HL-60 (cell line): ENCODE measurements around the gene EEPD1.

Source experiments
- DNase-seq, 2 experiments: peaks; one replicate each; pipeline ENCODE4 v3.0.0-alpha.2; 2010 to 2020; ENCODE audit warnings: low read depth in 1 of 2, low spot score in 1 of 2
- H3K27ac ChIP-seq: fragments of 250-450 bp; sonication (Bioruptor Pico); replicated peaks from 2 replicates; pipeline ENCODE4 v1.5.1; 2020; ENCODE audit warnings: mild to moderate bottlenecking, moderate library complexity
- H3K27me3 ChIP-seq: fragments of 250-450 bp; sonication (Bioruptor Pico); 2 replicates; pipeline ENCODE4 v1.5.1; 2021; ENCODE audit warnings: mild to moderate bottlenecking, moderate library complexity; ENCODE audit not compliant: insufficient read depth, poor library complexity, severe bottlenecking
- H3K4me3 ChIP-seq: replicated peaks from 2 replicates; pipeline ENCODE4 v1.5.1; 2011; ENCODE audit warnings: mild to moderate bottlenecking, control low read depth, low read length; ENCODE audit not compliant: insufficient read depth
- CTCF ChIP-seq: IDR thresholded peaks from one replicate; pipeline ENCODE4 v1.5.1; 2011; ENCODE audit warnings: low read length, control low read depth, inconsistent platforms; ENCODE audit not compliant: insufficient read depth
- GABPA ChIP-seq: IDR thresholded peaks from 2 replicates; pipeline ENCODE4 v1.6.1; 2012; ENCODE audit warnings: low read depth
- POLR2AphosphoS5 ChIP-seq: IDR thresholded peaks from 2 replicates; pipeline ENCODE4 v1.6.1; 2012; ENCODE audit warnings: low read depth
- SPI1 ChIP-seq: IDR thresholded peaks from 2 replicates; pipeline ENCODE4 v1.6.1; 2012; ENCODE audit warnings: low read depth, mild to moderate bottlenecking, borderline replicate concordance
- TF ChIP-seq, protein P1 (sequence below): IDR thresholded peaks from 2 replicates; pipeline ENCODE4 v1.6.1; 2012; ENCODE audit warnings: low read depth; ENCODE audit not compliant: insufficient replicate concordance

The EEPD1 gene

DNA sequence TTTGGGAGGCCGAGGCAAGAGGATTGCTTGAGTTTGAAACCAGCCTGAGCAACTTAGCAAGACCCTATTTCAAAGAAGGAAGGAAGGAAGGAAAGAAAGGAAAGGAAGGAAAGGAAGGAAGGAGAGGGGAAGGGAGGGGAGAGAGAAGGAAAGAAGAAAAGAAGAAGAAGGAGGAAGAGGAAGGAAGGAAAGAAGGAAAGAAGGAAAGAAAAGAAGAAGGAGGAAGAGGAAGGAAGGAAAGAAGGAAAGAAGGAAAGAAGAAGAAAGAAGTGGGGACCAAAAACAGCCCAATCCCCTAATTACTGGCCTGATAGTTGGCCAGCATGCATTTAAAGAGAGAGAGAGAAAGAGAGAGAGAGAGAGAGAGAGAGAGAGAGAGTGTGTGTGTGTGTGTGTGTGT lies 66.4 kb downstream of the EEPD1 start:
- TF ChIP-seq POLR2AphosphoS5 (no peak), SPI1 (no peak), CTCF (no peak), GABPA (no peak)
- TF ChIP-seq, protein P1, sequence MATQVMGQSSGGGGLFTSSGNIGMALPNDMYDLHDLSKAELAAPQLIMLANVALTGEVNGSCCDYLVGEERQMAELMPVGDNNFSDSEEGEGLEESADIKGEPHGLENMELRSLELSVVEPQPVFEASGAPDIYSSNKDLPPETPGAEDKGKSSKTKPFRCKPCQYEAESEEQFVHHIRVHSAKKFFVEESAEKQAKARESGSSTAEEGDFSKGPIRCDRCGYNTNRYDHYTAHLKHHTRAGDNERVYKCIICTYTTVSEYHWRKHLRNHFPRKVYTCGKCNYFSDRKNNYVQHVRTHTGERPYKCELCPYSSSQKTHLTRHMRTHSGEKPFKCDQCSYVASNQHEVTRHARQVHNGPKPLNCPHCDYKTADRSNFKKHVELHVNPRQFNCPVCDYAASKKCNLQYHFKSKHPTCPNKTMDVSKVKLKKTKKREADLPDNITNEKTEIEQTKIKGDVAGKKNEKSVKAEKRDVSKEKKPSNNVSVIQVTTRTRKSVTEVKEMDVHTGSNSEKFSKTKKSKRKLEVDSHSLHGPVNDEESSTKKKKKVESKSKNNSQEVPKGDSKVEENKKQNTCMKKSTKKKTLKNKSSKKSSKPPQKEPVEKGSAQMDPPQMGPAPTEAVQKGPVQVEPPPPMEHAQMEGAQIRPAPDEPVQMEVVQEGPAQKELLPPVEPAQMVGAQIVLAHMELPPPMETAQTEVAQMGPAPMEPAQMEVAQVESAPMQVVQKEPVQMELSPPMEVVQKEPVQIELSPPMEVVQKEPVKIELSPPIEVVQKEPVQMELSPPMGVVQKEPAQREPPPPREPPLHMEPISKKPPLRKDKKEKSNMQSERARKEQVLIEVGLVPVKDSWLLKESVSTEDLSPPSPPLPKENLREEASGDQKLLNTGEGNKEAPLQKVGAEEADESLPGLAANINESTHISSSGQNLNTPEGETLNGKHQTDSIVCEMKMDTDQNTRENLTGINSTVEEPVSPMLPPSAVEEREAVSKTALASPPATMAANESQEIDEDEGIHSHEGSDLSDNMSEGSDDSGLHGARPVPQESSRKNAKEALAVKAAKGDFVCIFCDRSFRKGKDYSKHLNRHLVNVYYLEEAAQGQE: no peak
- Histone ChIP-seq H3K4me3 (no peak overlapping the region), H3K27ac (no peak overlapping the region), H3K27me3 (no peaks in the 10 kb centered on the region)
- DNase-seq: no peak

DNA sequence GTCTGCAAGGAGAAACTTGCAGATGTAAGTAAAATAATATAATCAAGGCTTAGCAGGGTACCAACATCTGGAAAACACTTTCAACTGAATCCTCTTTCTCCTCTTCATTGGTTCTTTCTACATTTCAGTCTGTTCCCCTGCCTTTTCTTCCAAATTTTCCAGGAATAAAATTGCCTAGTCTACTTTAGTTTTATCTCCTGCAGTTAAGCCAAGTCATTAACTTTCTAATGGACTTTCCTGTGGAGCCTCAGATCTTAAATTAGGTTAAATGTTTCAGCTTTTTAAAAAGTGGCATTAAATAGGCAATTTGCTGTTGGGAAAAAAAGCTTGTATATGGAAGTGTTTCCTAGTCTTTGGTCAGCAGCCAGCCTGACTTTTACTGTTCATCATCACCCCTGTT lies 70.8 kb downstream of the EEPD1 start:
- Histone ChIP-seq H3K27ac (no peak overlapping the region), H3K4me3 (no peak overlapping the region)

GRCh38 chr7:36224934-36225858 lies 72.1 kb downstream of the EEPD1 start:
- H3K27ac ChIP-seq: no peak overlapping the region
- no peak overlapping the region for H3K4me3 ChIP-seq
- DNase-seq: no peak
- no peaks in the 10 kb centered on the region for H3K27me3 ChIP-seq
- TF ChIP-seq SPI1 (no peak), POLR2AphosphoS5 (no peak), GABPA (no peak), CTCF (no peak)
- TF ChIP-seq, protein P1: no peak

More for the DNA sequence above, 70.8 kb downstream of the EEPD1 start:
- no peak for TF ChIP-seq GABPA
- TF ChIP-seq, protein P1: no peak
- TF ChIP-seq SPI1: no peak
- no peak for TF ChIP-seq POLR2AphosphoS5
- no peak for TF ChIP-seq CTCF
- H3K27me3 ChIP-seq: no peaks in the 10 kb centered on the region
- no peak for DNase-seq
